ENCODE results near the gene KCNJ6. TPM values are rescaled to one million over a fixed set of nuclear protein-coding genes. Genes with fewer than 3 reads are reported as not detected.

Gene KCNJ6
- total RNA-seq, 1 donor from 2014 or later: 2.6 TPM

GRCh38 chr21:37558676-37559211 lies 357.5 kb downstream of the KCNJ6 start:
- Histone ChIP-seq H3K27ac (ENCODE audit: low read depth, low read length) (no peak overlapping the region), H3K9ac (ENCODE audit: low read length) (no peak overlapping the region), H3K4me3 (ENCODE audit: insufficient read depth, low read depth, low read length) (no peak overlapping the region), H3K27me3 (ENCODE audit: insufficient read depth, low read length) (no peaks in the 10 kb centered on the region), H3K36me3 (ENCODE audit: insufficient read depth, low read length) (no peaks in the 10 kb centered on the region), H3K4me1 (ENCODE audit: insufficient read depth, low read length) (peaks cover 6% of the 10 kb centered on the region), H3K9me3 (ENCODE audit: insufficient read depth, low read depth, low read length) (peaks cover 5% of the 10 kb centered on the region), H4K20me1 (ENCODE audit: insufficient read depth, low read length) (no peaks in the 10 kb centered on the region), H3K79me2 (ENCODE audit: insufficient read depth, low read length) (no peaks in the 10 kb centered on the region), H2AFZ (ENCODE audit: low read depth, low read length) (no peak overlapping the region), H3K4me2 (ENCODE audit: low read length) (no peak overlapping the region)
- Mint-ChIP-seq H3K4me3 (ENCODE audit: unreplicated experiment) (no peak overlapping the region), H3K36me3 (ENCODE audit: low read depth, unreplicated experiment) (peaks cover 1% of the 10 kb centered on the region), H3K9me3 (ENCODE audit: unreplicated experiment) (peaks cover 6% of the 10 kb centered on the region), H3K27me3 (ENCODE audit: low read depth, unreplicated experiment) (peaks cover 6% of the 10 kb centered on the region), H3K4me1 (ENCODE audit: low read depth, unreplicated experiment) (peaks cover 3% of the 10 kb centered on the region), H3K27ac (ENCODE audit: unreplicated experiment) (no peak overlapping the region)
- TF ChIP-seq CTCF (IDR thresholded peaks at IDR 0.05; ENCODE audit: insufficient read depth, low read depth, low read length) (no peak), EZH2 (IDR thresholded peaks at IDR 0.05; ENCODE audit: insufficient read depth, low read length) (no peak)
- DNase-seq (ENCODE audit: low read depth) (no peak), FAIRE-seq (no peak)

All from astrocyte (in vitro differentiated cells and primary cell).